Activated naive CD4-positive, alpha-beta T cell treated with anti-CD3 and anti-CD28 coated beads, Interleukin-2, amount 50 U/mL, for 72 hours (primary cell): ENCODE measurements around the gene ADAM30. TPM values are rescaled to one million over a fixed set of nuclear protein-coding genes. Genes with fewer than 3 reads are reported as not detected.

Experiments
- ATAC-seq, 2 donors: fragments of 150-1000 bp; cut with Tn5 transposase; 2 replicates each; pipeline ENCODE4 v1.10.0; 2021; ENCODE audit warnings: mild to moderate bottlenecking in 2 of 2, moderate library complexity in 2 of 2
- DNase-seq, 2 donors: peaks; one replicate each; pipeline ENCODE4 v3.0.0; 2021 to 2022; ENCODE audit warnings: low spot score in 2 of 2
- H3K27ac Mint-ChIP-seq, 2 donors: one replicate each; pipeline ENCODE4 v1.8.0; 2022; ENCODE audit warnings: mild to moderate bottlenecking in 2 of 2, mixed read lengths in 2 of 2
- H3K36me3 Mint-ChIP-seq, 2 donors: one replicate each; pipeline ENCODE4 v1.8.0; 2022; ENCODE audit warnings: mixed read lengths in 2 of 2
- H3K9me3 Mint-ChIP-seq, 2 donors: one replicate each; pipeline ENCODE4 v1.8.0; 2022; ENCODE audit warnings: mixed read lengths in 2 of 2
- total RNA-seq, 2 donors: library from RNA; stranded (reverse); gene quantifications; one replicate each; pipeline ENCODE4 v1.2.3, GENCODE V29; 2022

The ADAM30 gene
- total RNA-seq, 2 donors from 2014 or later: not detected

DNA sequence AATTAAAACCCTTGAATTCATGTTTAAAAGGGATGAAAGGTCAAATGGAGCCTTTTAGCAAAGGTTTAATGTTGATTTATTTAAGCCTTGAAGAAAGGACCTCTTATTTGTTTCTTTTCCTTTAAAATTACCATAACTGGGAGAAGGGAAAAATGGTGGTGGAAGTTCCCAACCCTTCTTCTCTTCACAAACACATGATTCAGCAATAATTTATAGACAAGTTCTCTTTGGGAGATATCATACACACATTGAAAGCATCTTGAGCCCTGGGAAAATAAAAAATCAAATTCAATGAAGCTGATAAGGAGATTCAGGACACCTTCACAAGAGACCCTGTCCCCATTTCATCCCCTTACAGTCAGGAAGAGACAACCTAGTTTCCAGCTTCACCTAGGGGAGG lies 8.9 kb downstream of the ADAM30 start:
- no peak for ATAC-seq
- H3K27ac Mint-ChIP-seq: no peak overlapping the region
- DNase-seq: no peak
- peaks cover 0 to 8% of the 10 kb centered on the region in 2 donors for H3K9me3 Mint-ChIP-seq
- peaks cover 12 to 14% of the 10 kb centered on the region in 2 donors for H3K36me3 Mint-ChIP-seq

DNA sequence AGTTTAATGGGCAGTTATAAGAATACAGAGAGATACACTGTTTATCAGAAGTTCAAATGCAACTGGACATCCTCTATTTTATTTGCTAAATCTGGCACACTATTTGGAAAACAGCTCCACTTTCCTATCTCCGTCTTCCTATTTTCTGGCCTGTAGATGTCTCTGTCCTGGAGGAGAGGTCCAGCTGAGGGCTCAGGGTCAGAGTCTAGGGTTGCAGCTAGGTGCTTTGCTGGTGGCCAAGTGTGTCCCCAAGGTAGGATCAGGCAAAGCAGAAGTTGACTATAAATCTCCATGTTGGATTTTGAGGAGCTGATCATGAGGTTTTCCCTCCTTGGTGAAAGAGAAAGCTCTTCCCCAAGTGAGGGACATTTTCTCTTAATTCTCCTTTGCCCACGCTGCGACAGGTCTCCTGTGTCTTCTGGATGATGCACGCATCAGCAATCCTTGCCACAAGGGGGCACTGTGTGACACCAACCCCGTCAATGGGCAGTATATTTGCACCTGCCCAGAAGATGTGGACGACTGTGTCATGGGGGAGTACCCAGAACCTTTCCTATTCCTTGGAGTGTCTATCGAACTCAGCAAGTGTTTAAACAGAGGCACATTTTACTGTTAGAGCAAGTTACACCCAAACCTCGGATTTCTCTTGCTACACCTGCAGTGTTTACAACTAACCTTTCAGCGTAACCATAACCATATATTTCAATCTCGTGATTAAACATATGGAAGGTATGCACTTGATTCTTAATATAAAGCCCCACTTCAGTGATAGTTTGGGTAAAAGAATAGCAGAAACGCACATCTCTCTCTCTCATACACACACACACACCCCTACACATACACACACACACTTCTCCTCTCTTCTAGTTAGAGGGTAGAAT lies 10.2 kb downstream of the ADAM30 start:
- Mint-ChIP-seq H3K9me3 (peaks cover 0 to 8% of the 10 kb centered on the region in 2 donors), H3K36me3 (peaks cover 12 to 14% of the 10 kb centered on the region in 2 donors), H3K27ac (no peak overlapping the region)
- peak in 1 of 2 donors; percentile 76 for DNase-seq
- peak; percentile 70 to 78 for ATAC-seq

GRCh38 chr1:119884711-119885110 lies 11.6 kb downstream of the ADAM30 start:
- peaks cover 12 to 14% of the 10 kb centered on the region in 2 donors for H3K36me3 Mint-ChIP-seq
- H3K27ac Mint-ChIP-seq: no peak overlapping the region
- H3K9me3 Mint-ChIP-seq: peaks cover 0 to 8% of the 10 kb centered on the region in 2 donors
- no peak for DNase-seq
- no peak for ATAC-seq

DNA sequence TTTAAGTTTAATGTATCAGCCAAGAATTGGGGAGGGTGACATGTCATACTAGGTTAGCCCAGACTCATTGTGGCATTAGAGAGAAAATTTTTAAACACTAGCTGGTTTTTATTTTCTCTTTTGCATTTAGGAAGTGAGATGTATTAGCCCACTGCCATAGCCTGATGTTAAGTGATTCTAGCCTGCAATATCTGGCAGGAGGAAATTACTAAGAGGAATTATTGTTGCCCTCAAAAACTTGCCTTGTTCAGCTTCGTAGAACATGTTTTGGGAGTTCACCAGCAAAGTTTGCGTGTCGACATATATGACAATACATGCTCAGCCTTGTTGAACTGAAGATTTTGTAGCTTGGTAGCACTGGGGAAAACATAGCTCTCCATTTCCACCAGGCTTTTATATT lies 12.5 kb downstream of the ADAM30 start:
- H3K9me3 Mint-ChIP-seq: peaks cover 0 to 8% of the 10 kb centered on the region in 2 donors
- DNase-seq (no peak), ATAC-seq (no peak)
- H3K36me3 Mint-ChIP-seq: peaks cover 12% of the 10 kb centered on the region in 2 donors
- no peak overlapping the region for H3K27ac Mint-ChIP-seq

DNA sequence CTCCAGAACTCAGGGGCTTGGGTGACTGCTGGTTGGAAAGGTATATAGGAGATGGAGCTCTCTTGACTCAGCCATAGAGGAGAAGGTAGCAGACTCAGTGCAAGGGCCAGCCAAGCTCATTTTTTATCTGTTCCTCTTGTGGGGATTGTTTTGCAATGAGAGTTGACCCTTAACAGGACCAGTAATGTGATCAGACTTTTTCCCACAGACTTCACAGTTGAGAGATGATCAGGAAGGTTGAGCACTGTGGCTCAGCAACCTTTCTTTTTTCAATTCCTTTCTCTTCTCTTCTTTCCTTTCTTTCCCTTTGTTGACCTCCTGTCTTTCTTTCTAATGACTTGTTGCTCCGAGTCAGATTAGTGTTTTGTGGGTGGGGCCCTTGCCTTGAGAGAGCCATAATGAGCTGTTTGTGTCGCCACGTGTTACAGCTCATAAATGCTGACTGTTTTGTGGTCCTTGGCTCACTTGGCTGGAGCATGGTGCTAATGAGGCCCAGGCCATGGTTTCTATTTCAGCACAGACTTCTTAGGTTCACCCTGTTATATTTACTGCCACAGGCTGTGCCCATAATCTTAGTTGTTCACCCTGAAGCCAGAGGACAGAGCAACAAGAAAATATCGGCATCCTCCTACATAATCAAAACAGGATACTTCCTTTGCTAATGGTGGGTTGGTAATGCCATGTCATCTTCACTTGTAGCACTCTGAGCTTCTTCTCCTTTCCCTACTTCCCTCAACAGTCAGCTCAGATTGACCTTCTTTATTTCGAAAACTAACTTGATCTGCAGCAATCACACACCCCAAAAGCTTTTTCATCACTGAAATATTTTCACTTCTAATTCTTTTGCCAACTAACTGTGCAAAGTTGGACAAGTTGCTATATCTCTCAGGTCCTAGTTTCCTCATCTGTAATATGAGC lies 13.9 kb downstream of the ADAM30 start:
- DNase-seq (no peak), ATAC-seq (no peak)
- Mint-ChIP-seq H3K27ac (no peak overlapping the region), H3K9me3 (no peaks in the 10 kb centered on the region), H3K36me3 (no peaks in the 10 kb centered on the region)

GRCh38 chr1:119879510-119880434 lies 16.5 kb downstream of the ADAM30 start:
- ATAC-seq (no peak), DNase-seq (no peak)
- H3K27ac Mint-ChIP-seq: no peak overlapping the region

GRCh38 chr1:119878171-119878570 lies 18.1 kb downstream of the ADAM30 start:
- no peak overlapping the region for H3K27ac Mint-ChIP-seq
- H3K9me3 Mint-ChIP-seq: no peaks in the 10 kb centered on the region
- H3K36me3 Mint-ChIP-seq: no peaks in the 10 kb centered on the region
- DNase-seq: no peak
- ATAC-seq: no peak

More at GRCh38 chr1:119879510-119880434, 16.5 kb downstream of the ADAM30 start:
- Mint-ChIP-seq H3K9me3 (no peaks in the 10 kb centered on the region), H3K36me3 (no peaks in the 10 kb centered on the region)

GRCh38 chr1:119874186-119874585 lies 22.1 kb downstream of the ADAM30 start:
- ATAC-seq (no peak), DNase-seq (no peak)
- no peak overlapping the region for H3K27ac Mint-ChIP-seq
- H3K9me3 Mint-ChIP-seq: no peaks in the 10 kb centered on the region
- no peaks in the 10 kb centered on the region for H3K36me3 Mint-ChIP-seq

GRCh38 chr1:119873135-119874015 lies 22.9 kb downstream of the ADAM30 start:
- DNase-seq (no peak), ATAC-seq (peak; percentile 35 to 40)
- H3K36me3 Mint-ChIP-seq: no peaks in the 10 kb centered on the region
- no peaks in the 10 kb centered on the region for H3K9me3 Mint-ChIP-seq
- no peak overlapping the region for H3K27ac Mint-ChIP-seq

DNA sequence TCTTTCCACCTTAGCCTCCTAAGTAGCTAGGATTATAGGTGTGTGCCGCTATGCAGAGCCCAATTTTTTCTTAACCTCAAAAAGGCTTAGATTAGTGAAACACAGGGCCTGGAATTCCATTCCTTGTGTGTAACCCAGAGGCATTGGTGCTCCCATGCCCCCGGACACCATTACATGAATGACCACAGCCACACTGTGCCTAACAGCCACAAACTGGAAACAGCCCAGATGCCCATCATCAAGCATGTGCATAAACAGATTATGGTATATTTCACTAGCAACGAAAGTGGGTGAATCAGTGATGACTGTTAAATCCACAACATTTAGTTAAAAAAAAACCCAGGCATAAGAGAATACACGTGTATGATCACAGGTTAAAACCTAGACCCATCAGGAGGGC lies 24.4 kb downstream of the ADAM30 start:
- DNase-seq: no peak
- Mint-ChIP-seq H3K27ac (no peak overlapping the region), H3K9me3 (no peaks in the 10 kb centered on the region), H3K36me3 (no peaks in the 10 kb centered on the region)
- no peak for ATAC-seq

GRCh38 chr1:119870917-119871596 lies 25.3 kb downstream of the ADAM30 start:
- DNase-seq: peak in 1 of 2 donors; percentile 88
- peak; percentile 50 to 72 for ATAC-seq
- Mint-ChIP-seq H3K27ac (no peak overlapping the region), H3K9me3 (no peaks in the 10 kb centered on the region), H3K36me3 (no peaks in the 10 kb centered on the region)

DNA sequence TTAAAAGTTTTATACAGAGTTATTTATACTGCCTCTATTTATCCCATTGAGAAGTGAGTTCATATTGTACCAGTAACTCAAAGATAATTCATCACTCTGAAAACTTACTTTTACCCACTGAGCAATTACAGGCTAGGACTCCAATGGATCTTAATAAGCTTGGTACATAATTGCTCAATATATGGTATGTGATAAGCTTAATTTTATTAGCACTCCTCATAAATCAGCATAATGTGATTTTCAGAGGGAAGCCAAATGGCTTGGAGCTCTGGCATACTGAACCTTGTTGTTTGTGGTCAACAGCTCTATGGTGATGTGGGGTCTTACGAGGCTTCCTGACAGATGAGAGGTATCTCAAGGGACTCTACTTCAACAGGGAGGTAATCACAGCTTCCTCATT lies 26.3 kb downstream of the ADAM30 start:
- no peak overlapping the region for H3K27ac Mint-ChIP-seq

GRCh38 chr1:119868176-119868575 lies 28.1 kb downstream of the ADAM30 start:
- DNase-seq: no peak
- Mint-ChIP-seq H3K36me3 (no peaks in the 10 kb centered on the region), H3K27ac (no peak overlapping the region), H3K9me3 (no peaks in the 10 kb centered on the region)
- no peak for ATAC-seq

More for the DNA sequence above, 26.3 kb downstream of the ADAM30 start:
- Mint-ChIP-seq H3K36me3 (no peaks in the 10 kb centered on the region), H3K9me3 (no peaks in the 10 kb centered on the region)
- DNase-seq: no peak
- no peak for ATAC-seq

DNA sequence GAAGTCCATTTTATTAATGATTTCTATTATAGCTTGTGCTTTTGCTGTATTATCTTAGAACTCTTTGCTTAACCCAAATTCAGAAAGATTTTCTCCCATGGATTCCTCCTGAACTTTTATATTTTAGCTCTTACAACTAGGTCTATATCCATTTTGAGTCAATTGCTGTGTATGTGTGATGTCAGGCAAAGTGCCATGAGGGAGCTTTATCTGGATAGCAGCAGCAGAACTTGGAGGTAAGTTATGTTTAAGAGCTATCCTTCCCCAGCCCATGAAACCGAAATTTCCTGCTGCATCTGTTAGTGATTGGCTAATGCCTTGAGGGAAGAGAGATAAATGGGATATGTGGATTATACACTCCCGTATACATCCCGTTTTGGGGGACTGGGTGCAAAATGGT lies 29.9 kb downstream of the ADAM30 start:
- Mint-ChIP-seq H3K27ac (no peak overlapping the region), H3K9me3 (no peaks in the 10 kb centered on the region)
- DNase-seq: no peak

DNA sequence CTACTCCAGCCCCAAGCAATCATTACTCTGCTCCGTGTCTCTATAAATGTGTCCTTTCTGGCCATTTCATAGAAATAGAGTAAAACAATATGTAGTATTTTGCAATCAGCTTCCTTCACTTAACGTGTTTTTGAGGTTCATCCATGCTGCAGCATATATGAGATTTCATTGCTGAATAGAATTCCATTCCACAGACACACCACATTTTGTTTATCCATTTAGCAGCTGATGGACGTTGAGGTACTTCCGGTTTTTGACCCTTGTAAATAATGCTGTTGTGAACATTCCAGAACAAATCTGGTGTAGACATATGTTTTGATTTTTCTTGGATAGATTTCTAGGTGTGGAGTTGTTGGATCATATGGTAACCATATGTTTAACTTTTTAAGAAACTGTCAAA lies 30.7 kb downstream of the ADAM30 start:
- DNase-seq (no peak), ATAC-seq (no peak)
- no peaks in the 10 kb centered on the region for H3K36me3 Mint-ChIP-seq
- no peaks in the 10 kb centered on the region for H3K9me3 Mint-ChIP-seq
- H3K27ac Mint-ChIP-seq: no peak overlapping the region

More for the DNA sequence above, 29.9 kb downstream of the ADAM30 start:
- H3K36me3 Mint-ChIP-seq: no peaks in the 10 kb centered on the region
- no peak for ATAC-seq
